T-helper 1 cell treated with Interleukin-12 subunit alpha and Interleukin-12 subunit beta and Interleukin-4 antibody, amounts not matched to agents 30 μg/mL and 1 μg/mL, for 36 hours (primary cell): ENCODE results near the gene SCO1.

Experiments used
- H3K27ac Mint-ChIP-seq: one replicate; pipeline ENCODE4 v1.8.0; 2021; ENCODE audit warnings: mild to moderate bottlenecking, mixed read lengths
- H3K27me3 Mint-ChIP-seq: one replicate; pipeline ENCODE4 v1.8.0; 2021; ENCODE audit warnings: low read depth, mixed read lengths
- H3K36me3 Mint-ChIP-seq: one replicate; pipeline ENCODE4 v1.8.0; 2021; ENCODE audit warnings: low read depth, mixed read lengths
- H3K4me1 Mint-ChIP-seq: one replicate; pipeline ENCODE4 v1.8.0; 2021; ENCODE audit warnings: low read depth, mixed read lengths
- H3K4me3 Mint-ChIP-seq: one replicate; pipeline ENCODE4 v1.8.0; 2021; ENCODE audit warnings: mild to moderate bottlenecking, moderate library complexity, mixed read lengths
- H3K9me3 Mint-ChIP-seq: one replicate; pipeline ENCODE4 v1.8.0; 2021; ENCODE audit warnings: mixed read lengths

SCO1 gene

GRCh38 chr17:10652984-10653659 lies 44.2 kb downstream of the SCO1 start:
- peaks cover 10% of the 10 kb centered on the region for H3K4me1 Mint-ChIP-seq
- peaks cover 3% of the 10 kb centered on the region for H3K36me3 Mint-ChIP-seq
- H3K9me3 Mint-ChIP-seq = no peaks in the 10 kb centered on the region
- H3K27me3 Mint-ChIP-seq = no peaks in the 10 kb centered on the region
- H3K27ac Mint-ChIP-seq = peak overlapping the region; percentile 73
- no peak overlapping the region for H3K4me3 Mint-ChIP-seq

- Mint-ChIP-seq H3K27ac (no peak overlapping the region), H3K4me3 (no peak overlapping the region), H3K4me1 (peaks cover 10% of the 10 kb centered on the region), H3K9me3 (no peaks in the 10 kb centered on the region), H3K36me3 (peaks cover 3% of the 10 kb centered on the region), H3K27me3 (no peaks in the 10 kb centered on the region)
Observed at GRCh38 chr17:10651927-10652326, 45.4 kb downstream of the SCO1 start.

- Mint-ChIP-seq H3K4me1 (peaks cover 10% of the 10 kb centered on the region), H3K27me3 (no peaks in the 10 kb centered on the region), H3K4me3 (no peak overlapping the region), H3K9me3 (no peaks in the 10 kb centered on the region), H3K36me3 (peaks cover 3% of the 10 kb centered on the region), H3K27ac (no peak overlapping the region)
Observed at GRCh38 chr17:10649602-10650001, 47.7 kb downstream of the SCO1 start.

GRCh38 chr17:10648956-10649355 lies 48.4 kb downstream of the SCO1 start:
- H3K4me3 Mint-ChIP-seq = no peak overlapping the region
- no peak overlapping the region for H3K27ac Mint-ChIP-seq

GRCh38 chr17:10648381-10648780 lies 49.0 kb downstream of the SCO1 start:
- H3K4me3 Mint-ChIP-seq = no peak overlapping the region
- H3K9me3 Mint-ChIP-seq = no peaks in the 10 kb centered on the region
- H3K36me3 Mint-ChIP-seq = peaks cover 6% of the 10 kb centered on the region
- H3K4me1 Mint-ChIP-seq = peaks cover 7% of the 10 kb centered on the region
- no peaks in the 10 kb centered on the region for H3K27me3 Mint-ChIP-seq
- no peak overlapping the region for H3K27ac Mint-ChIP-seq

More at GRCh38 chr17:10648956-10649355, 48.4 kb downstream of the SCO1 start:
- Mint-ChIP-seq H3K4me1 (peaks cover 10% of the 10 kb centered on the region), H3K9me3 (no peaks in the 10 kb centered on the region), H3K36me3 (peaks cover 6% of the 10 kb centered on the region), H3K27me3 (no peaks in the 10 kb centered on the region)

- no peaks in the 10 kb centered on the region for H3K9me3 Mint-ChIP-seq
- no peak overlapping the region for H3K4me3 Mint-ChIP-seq
- H3K36me3 Mint-ChIP-seq = peaks cover 3% of the 10 kb centered on the region
- H3K27me3 Mint-ChIP-seq = no peaks in the 10 kb centered on the region
- no peaks in the 10 kb centered on the region for H3K4me1 Mint-ChIP-seq
- H3K27ac Mint-ChIP-seq = no peak overlapping the region
Observed at GRCh38 chr17:10646392-10646990, 50.8 kb downstream of the SCO1 start.

- H3K4me1 Mint-ChIP-seq = peaks cover 3% of the 10 kb centered on the region
- no peaks in the 10 kb centered on the region for H3K9me3 Mint-ChIP-seq
- no peak overlapping the region for H3K27ac Mint-ChIP-seq
- no peak overlapping the region for H3K4me3 Mint-ChIP-seq
- peaks cover 14% of the 10 kb centered on the region for H3K36me3 Mint-ChIP-seq
- no peaks in the 10 kb centered on the region for H3K27me3 Mint-ChIP-seq
Observed at GRCh38 chr17:10640475-10640874, 56.9 kb downstream of the SCO1 start.

- Mint-ChIP-seq H3K4me3 (no peak overlapping the region), H3K27me3 (no peaks in the 10 kb centered on the region), H3K9me3 (no peaks in the 10 kb centered on the region), H3K27ac (no peak overlapping the region), H3K4me1 (peaks cover 3% of the 10 kb centered on the region), H3K36me3 (peaks cover 12% of the 10 kb centered on the region)
Observed at GRCh38 chr17:10638151-10638550, 59.2 kb downstream of the SCO1 start.

GRCh38 chr17:10635290-10635689 lies 62.0 kb downstream of the SCO1 start:
- H3K4me1 Mint-ChIP-seq = peaks cover 5% of the 10 kb centered on the region
- H3K27me3 Mint-ChIP-seq = no peaks in the 10 kb centered on the region
- H3K4me3 Mint-ChIP-seq = no peak overlapping the region
- peaks cover 12% of the 10 kb centered on the region for H3K36me3 Mint-ChIP-seq
- no peak overlapping the region for H3K27ac Mint-ChIP-seq
- H3K9me3 Mint-ChIP-seq = no peaks in the 10 kb centered on the region

- H3K4me1 Mint-ChIP-seq = peaks cover 5% of the 10 kb centered on the region
- no peaks in the 10 kb centered on the region for H3K27me3 Mint-ChIP-seq
- H3K9me3 Mint-ChIP-seq = no peaks in the 10 kb centered on the region
- H3K36me3 Mint-ChIP-seq = peaks cover 12% of the 10 kb centered on the region
- no peak overlapping the region for H3K4me3 Mint-ChIP-seq
- H3K27ac Mint-ChIP-seq = no peak overlapping the region
Observed at GRCh38 chr17:10633738-10634379, 63.5 kb downstream of the SCO1 start.

- no peak overlapping the region for H3K4me3 Mint-ChIP-seq
- H3K36me3 Mint-ChIP-seq = peaks cover 8% of the 10 kb centered on the region
- H3K9me3 Mint-ChIP-seq = no peaks in the 10 kb centered on the region
Observed at GRCh38 chr17:10631701-10632100, 65.6 kb downstream of the SCO1 start.

GRCh38 chr17:10631048-10631700 lies 66.2 kb downstream of the SCO1 start:
- peaks cover 8% of the 10 kb centered on the region for H3K36me3 Mint-ChIP-seq
- H3K27ac Mint-ChIP-seq = no peak overlapping the region
- H3K27me3 Mint-ChIP-seq = no peaks in the 10 kb centered on the region
- H3K9me3 Mint-ChIP-seq = no peaks in the 10 kb centered on the region
- H3K4me3 Mint-ChIP-seq = no peak overlapping the region
- H3K4me1 Mint-ChIP-seq = peaks cover 5% of the 10 kb centered on the region

More at GRCh38 chr17:10631701-10632100, 65.6 kb downstream of the SCO1 start:
- peaks cover 5% of the 10 kb centered on the region for H3K4me1 Mint-ChIP-seq
- no peaks in the 10 kb centered on the region for H3K27me3 Mint-ChIP-seq
- H3K27ac Mint-ChIP-seq = no peak overlapping the region

GRCh38 chr17:10629706-10630105 lies 67.6 kb downstream of the SCO1 start:
- Mint-ChIP-seq H3K36me3 (peaks cover 4% of the 10 kb centered on the region), H3K27me3 (no peaks in the 10 kb centered on the region), H3K4me1 (peaks cover 2% of the 10 kb centered on the region), H3K4me3 (no peak overlapping the region), H3K9me3 (no peaks in the 10 kb centered on the region), H3K27ac (no peak overlapping the region)

GRCh38 chr17:10628756-10629155 lies 68.6 kb downstream of the SCO1 start:
- Mint-ChIP-seq H3K4me3 (no peak overlapping the region), H3K9me3 (no peaks in the 10 kb centered on the region), H3K36me3 (peaks cover 3% of the 10 kb centered on the region), H3K27ac (no peak overlapping the region), H3K27me3 (no peaks in the 10 kb centered on the region), H3K4me1 (peaks cover 2% of the 10 kb centered on the region)

GRCh38 chr17:10626390-10626789 lies 70.9 kb downstream of the SCO1 start:
- Mint-ChIP-seq H3K36me3 (peaks cover 3% of the 10 kb centered on the region), H3K4me1 (peaks cover 2% of the 10 kb centered on the region), H3K27me3 (no peaks in the 10 kb centered on the region), H3K27ac (no peak overlapping the region), H3K9me3 (no peaks in the 10 kb centered on the region), H3K4me3 (no peak overlapping the region)
